HEK293 (cell line): ENCODE data around the gene VASN.

Experiments used
- FEZF1 ChIP-seq: fragments of 450-650 bp; formaldehyde crosslinking; IDR thresholded peaks from 2 replicates; pipeline ENCODE4 v1.5.1; 2016; ENCODE audit warnings: missing biosample characterization, missing genetic modification characterization
- HOXD13 ChIP-seq: sonication (generic); formaldehyde crosslinking; IDR thresholded peaks from 2 replicates; pipeline ENCODE4 v1.8.0; 2022; ENCODE audit warnings: missing genetic modification reagents, borderline replicate concordance
- KLF8 ChIP-seq: fragments of 450-650 bp; formaldehyde crosslinking; IDR thresholded peaks from 2 replicates; pipeline ENCODE4 v1.5.1; 2016; ENCODE audit warnings: missing biosample characterization, missing genetic modification characterization
- RBAK ChIP-seq: fragments of 450-650 bp; formaldehyde crosslinking; IDR thresholded peaks from 2 replicates; pipeline ENCODE4 v1.5.1; 2016; ENCODE audit warnings: missing biosample characterization, missing genetic modification characterization
- SCRT1 ChIP-seq: fragments of 450-650 bp; formaldehyde crosslinking; IDR thresholded peaks from 2 replicates; pipeline ENCODE4 v1.5.1; 2016; ENCODE audit warnings: missing biosample characterization, missing genetic modification characterization, borderline replicate concordance
- WT1 ChIP-seq: fragments of 450-650 bp; formaldehyde crosslinking; IDR thresholded peaks from 2 replicates; pipeline ENCODE4 v1.5.1; 2016; ENCODE audit warnings: missing biosample characterization, missing genetic modification characterization
- ZNF169 ChIP-seq: fragments of 450-650 bp; formaldehyde crosslinking; IDR thresholded peaks from 2 replicates; pipeline ENCODE4 v1.5.1; 2016; ENCODE audit warnings: missing biosample characterization, missing genetic modification characterization
- ZNF19 ChIP-seq: fragments of 450-650 bp; formaldehyde crosslinking; IDR thresholded peaks from 2 replicates; pipeline ENCODE4; 2016; ENCODE audit warnings: missing biosample characterization, missing genetic modification characterization, low read depth
- ZNF24 ChIP-seq: fragments of 450-650 bp; formaldehyde crosslinking; IDR thresholded peaks from 2 replicates; pipeline ENCODE4 v1.5.1; 2016; ENCODE audit warnings: missing biosample characterization, missing genetic modification characterization
- ZNF391 ChIP-seq: fragments of 450-650 bp; formaldehyde crosslinking; IDR thresholded peaks from 2 replicates; pipeline ENCODE4 v1.5.1; 2016; ENCODE audit warnings: low read depth, missing biosample characterization, missing genetic modification characterization, borderline replicate concordance
- ZNF473 ChIP-seq: fragments of 450-650 bp; formaldehyde crosslinking; IDR thresholded peaks from 2 replicates; pipeline ENCODE4 v1.5.1; 2017; ENCODE audit warnings: missing biosample characterization, missing genetic modification characterization
- ZNF48 ChIP-seq: fragments of 450-650 bp; formaldehyde crosslinking; IDR thresholded peaks from 2 replicates; pipeline ENCODE4 v1.5.1; 2016; ENCODE audit warnings: missing biosample characterization, missing genetic modification characterization
- ZNF544 ChIP-seq: fragments of 450-650 bp; formaldehyde crosslinking; IDR thresholded peaks from 2 replicates; pipeline ENCODE4 v1.5.0; 2017; ENCODE audit warnings: missing biosample characterization, missing genetic modification characterization
- ZNF549 ChIP-seq: fragments of 450-650 bp; IDR thresholded peaks from 2 replicates; pipeline ENCODE4 v1.5.1; 2018; ENCODE audit warnings: missing biosample characterization, missing genetic modification characterization, mild to moderate bottlenecking, inconsistent platforms, moderate library complexity
- ZNF585B ChIP-seq: fragments of 450-650 bp; formaldehyde crosslinking; IDR thresholded peaks from 2 replicates; pipeline ENCODE4 v1.5.1; 2016; ENCODE audit warnings: missing biosample characterization, missing genetic modification characterization
- ZNF623 ChIP-seq: fragments of 450-650 bp; formaldehyde crosslinking; IDR thresholded peaks from 2 replicates; pipeline ENCODE4 v1.5.1; 2016; ENCODE audit warnings: missing biosample characterization, missing genetic modification characterization
- ZNF624 ChIP-seq: fragments of 450-650 bp; formaldehyde crosslinking; IDR thresholded peaks from 2 replicates; pipeline ENCODE4 v1.5.1; 2017; ENCODE audit warnings: missing biosample characterization, missing genetic modification characterization
- ZNF660 ChIP-seq: fragments of 450-650 bp; IDR thresholded peaks from 2 replicates; pipeline ENCODE4 v1.5.1; 2018; ENCODE audit warnings: missing biosample characterization, mild to moderate bottlenecking, missing genetic modification characterization
- ZSCAN23 ChIP-seq: fragments of 450-650 bp; formaldehyde crosslinking; IDR thresholded peaks from 2 replicates; pipeline ENCODE4 v1.5.1; 2016; ENCODE audit warnings: missing biosample characterization, missing genetic modification characterization
- TF ChIP-seq, protein P1 (sequence below): sonication (generic); formaldehyde crosslinking; IDR thresholded peaks from 2 replicates; pipeline ENCODE4 v1.8.1; 2022; ENCODE audit warnings: mild to moderate bottlenecking, moderate library complexity, missing genetic modification reagents
- TF ChIP-seq, protein P2 (sequence below): fragments of 450-650 bp; formaldehyde crosslinking; IDR thresholded peaks from 2 replicates; pipeline ENCODE4 v1.5.1; 2016; ENCODE audit warnings: missing biosample characterization, missing genetic modification characterization
- TF ChIP-seq, protein P3 (sequence below): fragments of 450-650 bp; formaldehyde crosslinking; optimal IDR thresholded peaks from 2 replicates; pipeline ENCODE3; 2016; ENCODE audit warnings: missing biosample characterization, mild to moderate bottlenecking, missing genetic modification characterization
- TF ChIP-seq, protein P4 (sequence below): fragments of 450-650 bp; formaldehyde crosslinking; IDR thresholded peaks from 2 replicates; pipeline ENCODE4 v1.5.1; 2016; ENCODE audit warnings: missing biosample characterization, missing genetic modification characterization
- TF ChIP-seq, protein P5 (sequence below): fragments of 450-650 bp; formaldehyde crosslinking; IDR thresholded peaks from 2 replicates; pipeline ENCODE4 v1.5.1; 2016; ENCODE audit warnings: missing biosample characterization, missing genetic modification characterization
- TF ChIP-seq, protein P6 (sequence below): fragments of 450-650 bp; formaldehyde crosslinking; IDR thresholded peaks from 2 replicates; pipeline ENCODE4 v1.5.1; 2017; ENCODE audit warnings: missing biosample characterization, missing genetic modification characterization
- TF ChIP-seq, protein P7 (sequence below): fragments of 450-650 bp; formaldehyde crosslinking; IDR thresholded peaks from 2 replicates; pipeline ENCODE4 v1.5.1; 2016; ENCODE audit warnings: missing biosample characterization, missing genetic modification characterization

The VASN gene

DNA sequence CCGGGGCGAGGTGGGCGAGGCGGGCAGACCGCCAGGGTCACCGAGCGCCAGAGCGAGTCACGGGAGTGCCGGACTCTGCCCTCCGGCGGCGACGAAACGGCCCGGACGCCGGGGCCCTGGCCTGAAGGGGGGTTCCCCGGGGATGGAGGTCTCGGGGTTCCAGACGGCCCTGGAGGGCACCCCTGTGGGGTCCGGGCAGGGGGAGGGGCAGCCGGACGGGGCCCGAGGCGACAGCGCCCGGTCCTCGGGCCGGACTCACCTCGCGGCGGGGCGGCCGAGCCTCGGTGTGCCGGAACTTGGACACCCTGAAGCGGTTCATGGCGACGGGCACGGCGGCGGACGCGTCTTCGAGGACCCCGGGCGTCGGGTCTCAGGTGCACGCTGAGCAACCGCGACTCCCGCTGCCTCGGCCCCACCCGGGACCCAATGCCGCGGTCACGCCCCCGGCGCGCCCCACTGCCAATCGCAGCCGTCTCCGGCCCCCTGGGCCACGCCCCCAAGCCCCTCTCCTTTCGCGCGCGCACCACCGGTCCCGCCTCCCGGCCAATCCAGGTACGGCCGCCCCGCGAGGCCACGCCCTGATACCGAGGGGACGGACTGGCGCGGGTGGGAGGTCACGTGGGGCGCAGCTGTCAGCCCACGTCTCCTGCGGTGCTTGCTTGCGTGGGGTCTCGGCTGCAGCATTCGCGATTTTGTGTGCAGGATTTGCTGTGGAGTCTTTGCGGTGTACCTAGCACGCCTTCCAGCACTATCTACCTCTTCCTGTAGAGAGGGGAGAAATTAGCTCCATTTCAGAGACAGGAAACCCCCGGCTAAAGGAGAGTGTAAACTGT is 44.8 kb downstream of the VASN start, which contains the start of gene CORO7 (continued):
- TF ChIP-seq ZNF549 (tag by site-specific recombination) (no peak), ZNF48 (tag by site-specific recombination) (no peak), RBAK (no peak), ZNF473 (tag by site-specific recombination) (no peak), HOXD13 (no peak), ZNF624 (tag by site-specific recombination) (no peak), KLF8 (tag by site-specific recombination) (peak; percentile 66; the same call in 1 of the 2 replicates), ZNF24 (tag by site-specific recombination) (no peak), ZNF19 (tag by site-specific recombination) (no peak), ZNF660 (tag by site-specific recombination) (no peak), ZNF623 (tag by site-specific recombination) (no peak), ZNF391 (tag by site-specific recombination) (no peak), ZSCAN23 (tag by site-specific recombination) (no peak), WT1 (no peak), ZNF169 (no peak), ZNF585B (no peak), FEZF1 (tag by site-specific recombination) (no peak), SCRT1 (no peak), ZNF544 (tag by site-specific recombination) (no peak)
- TF ChIP-seq, protein P1, sequence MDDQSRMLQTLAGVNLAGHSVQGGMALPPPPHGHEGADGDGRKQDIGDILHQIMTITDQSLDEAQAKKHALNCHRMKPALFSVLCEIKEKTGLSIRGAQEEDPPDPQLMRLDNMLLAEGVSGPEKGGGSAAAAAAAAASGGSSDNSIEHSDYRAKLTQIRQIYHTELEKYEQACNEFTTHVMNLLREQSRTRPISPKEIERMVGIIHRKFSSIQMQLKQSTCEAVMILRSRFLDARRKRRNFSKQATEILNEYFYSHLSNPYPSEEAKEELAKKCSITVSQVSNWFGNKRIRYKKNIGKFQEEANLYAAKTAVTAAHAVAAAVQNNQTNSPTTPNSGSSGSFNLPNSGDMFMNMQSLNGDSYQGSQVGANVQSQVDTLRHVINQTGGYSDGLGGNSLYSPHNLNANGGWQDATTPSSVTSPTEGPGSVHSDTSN (CRISPR knock-in tag) = no peak
- TF ChIP-seq, protein P2, sequence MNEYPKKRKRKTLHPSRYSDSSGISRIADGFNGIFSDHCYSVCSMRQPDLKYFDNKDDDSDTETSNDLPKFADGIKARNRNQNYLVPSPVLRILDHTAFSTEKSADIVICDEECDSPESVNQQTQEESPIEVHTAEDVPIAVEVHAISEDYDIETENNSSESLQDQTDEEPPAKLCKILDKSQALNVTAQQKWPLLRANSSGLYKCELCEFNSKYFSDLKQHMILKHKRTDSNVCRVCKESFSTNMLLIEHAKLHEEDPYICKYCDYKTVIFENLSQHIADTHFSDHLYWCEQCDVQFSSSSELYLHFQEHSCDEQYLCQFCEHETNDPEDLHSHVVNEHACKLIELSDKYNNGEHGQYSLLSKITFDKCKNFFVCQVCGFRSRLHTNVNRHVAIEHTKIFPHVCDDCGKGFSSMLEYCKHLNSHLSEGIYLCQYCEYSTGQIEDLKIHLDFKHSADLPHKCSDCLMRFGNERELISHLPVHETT (tag by site-specific recombination) = no peak
- TF ChIP-seq, protein P3, sequence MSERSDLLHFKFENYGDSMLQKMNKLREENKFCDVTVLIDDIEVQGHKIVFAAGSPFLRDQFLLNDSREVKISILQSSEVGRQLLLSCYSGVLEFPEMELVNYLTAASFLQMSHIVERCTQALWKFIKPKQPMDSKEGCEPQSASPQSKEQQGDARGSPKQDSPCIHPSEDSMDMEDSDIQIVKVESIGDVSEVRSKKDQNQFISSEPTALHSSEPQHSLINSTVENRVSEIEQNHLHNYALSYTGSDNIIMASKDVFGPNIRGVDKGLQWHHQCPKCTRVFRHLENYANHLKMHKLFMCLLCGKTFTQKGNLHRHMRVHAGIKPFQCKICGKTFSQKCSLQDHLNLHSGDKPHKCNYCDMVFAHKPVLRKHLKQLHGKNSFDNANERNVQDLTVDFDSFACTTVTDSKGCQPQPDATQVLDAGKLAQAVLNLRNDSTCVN = peak; percentile 96
- TF ChIP-seq, protein P4, sequence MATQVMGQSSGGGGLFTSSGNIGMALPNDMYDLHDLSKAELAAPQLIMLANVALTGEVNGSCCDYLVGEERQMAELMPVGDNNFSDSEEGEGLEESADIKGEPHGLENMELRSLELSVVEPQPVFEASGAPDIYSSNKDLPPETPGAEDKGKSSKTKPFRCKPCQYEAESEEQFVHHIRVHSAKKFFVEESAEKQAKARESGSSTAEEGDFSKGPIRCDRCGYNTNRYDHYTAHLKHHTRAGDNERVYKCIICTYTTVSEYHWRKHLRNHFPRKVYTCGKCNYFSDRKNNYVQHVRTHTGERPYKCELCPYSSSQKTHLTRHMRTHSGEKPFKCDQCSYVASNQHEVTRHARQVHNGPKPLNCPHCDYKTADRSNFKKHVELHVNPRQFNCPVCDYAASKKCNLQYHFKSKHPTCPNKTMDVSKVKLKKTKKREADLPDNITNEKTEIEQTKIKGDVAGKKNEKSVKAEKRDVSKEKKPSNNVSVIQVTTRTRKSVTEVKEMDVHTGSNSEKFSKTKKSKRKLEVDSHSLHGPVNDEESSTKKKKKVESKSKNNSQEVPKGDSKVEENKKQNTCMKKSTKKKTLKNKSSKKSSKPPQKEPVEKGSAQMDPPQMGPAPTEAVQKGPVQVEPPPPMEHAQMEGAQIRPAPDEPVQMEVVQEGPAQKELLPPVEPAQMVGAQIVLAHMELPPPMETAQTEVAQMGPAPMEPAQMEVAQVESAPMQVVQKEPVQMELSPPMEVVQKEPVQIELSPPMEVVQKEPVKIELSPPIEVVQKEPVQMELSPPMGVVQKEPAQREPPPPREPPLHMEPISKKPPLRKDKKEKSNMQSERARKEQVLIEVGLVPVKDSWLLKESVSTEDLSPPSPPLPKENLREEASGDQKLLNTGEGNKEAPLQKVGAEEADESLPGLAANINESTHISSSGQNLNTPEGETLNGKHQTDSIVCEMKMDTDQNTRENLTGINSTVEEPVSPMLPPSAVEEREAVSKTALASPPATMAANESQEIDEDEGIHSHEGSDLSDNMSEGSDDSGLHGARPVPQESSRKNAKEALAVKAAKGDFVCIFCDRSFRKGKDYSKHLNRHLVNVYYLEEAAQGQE (tag by site-specific recombination) = no peak
- TF ChIP-seq, protein P5, sequence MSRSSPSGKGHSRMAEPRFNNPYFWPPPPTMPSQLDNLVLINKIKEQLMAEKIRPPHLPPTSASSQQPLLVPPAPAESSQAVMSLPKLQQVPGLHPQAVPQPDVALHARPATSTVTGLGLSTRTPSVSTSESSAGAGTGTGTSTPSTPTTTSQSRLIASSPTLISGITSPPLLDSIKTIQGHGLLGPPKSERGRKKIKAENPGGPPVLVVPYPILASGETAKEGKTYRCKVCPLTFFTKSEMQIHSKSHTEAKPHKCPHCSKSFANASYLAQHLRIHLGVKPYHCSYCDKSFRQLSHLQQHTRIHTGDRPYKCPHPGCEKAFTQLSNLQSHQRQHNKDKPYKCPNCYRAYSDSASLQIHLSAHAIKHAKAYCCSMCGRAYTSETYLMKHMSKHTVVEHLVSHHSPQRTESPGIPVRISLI (tag by site-specific recombination) = no peak
- TF ChIP-seq, protein P6, sequence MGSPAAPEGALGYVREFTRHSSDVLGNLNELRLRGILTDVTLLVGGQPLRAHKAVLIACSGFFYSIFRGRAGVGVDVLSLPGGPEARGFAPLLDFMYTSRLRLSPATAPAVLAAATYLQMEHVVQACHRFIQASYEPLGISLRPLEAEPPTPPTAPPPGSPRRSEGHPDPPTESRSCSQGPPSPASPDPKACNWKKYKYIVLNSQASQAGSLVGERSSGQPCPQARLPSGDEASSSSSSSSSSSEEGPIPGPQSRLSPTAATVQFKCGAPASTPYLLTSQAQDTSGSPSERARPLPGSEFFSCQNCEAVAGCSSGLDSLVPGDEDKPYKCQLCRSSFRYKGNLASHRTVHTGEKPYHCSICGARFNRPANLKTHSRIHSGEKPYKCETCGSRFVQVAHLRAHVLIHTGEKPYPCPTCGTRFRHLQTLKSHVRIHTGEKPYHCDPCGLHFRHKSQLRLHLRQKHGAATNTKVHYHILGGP (tag by site-specific recombination) = no peak
- TF ChIP-seq, protein P7, sequence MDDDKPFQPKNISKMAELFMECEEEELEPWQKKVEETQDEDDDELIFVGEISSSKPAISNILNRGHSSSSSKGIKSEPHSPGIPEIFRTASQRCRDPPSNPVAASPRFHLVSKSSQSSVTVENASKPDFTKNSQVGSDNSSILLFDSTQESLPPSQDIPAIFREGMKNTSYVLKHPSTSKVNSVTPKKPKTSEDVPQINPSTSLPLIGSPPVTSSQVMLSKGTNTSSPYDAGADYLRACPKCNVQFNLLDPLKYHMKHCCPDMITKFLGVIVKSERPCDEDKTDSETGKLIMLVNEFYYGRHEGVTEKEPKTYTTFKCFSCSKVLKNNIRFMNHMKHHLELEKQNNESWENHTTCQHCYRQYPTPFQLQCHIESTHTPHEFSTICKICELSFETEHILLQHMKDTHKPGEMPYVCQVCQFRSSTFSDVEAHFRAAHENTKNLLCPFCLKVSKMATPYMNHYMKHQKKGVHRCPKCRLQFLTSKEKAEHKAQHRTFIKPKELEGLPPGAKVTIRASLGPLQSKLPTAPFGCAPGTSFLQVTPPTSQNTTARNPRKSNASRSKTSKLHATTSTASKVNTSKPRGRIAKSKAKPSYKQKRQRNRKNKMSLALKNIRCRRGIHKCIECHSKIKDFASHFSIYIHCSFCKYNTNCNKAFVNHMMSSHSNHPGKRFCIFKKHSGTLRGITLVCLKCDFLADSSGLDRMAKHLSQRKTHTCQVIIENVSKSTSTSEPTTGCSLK = no peak
